Trophoblast cell (in vitro differentiated cells and primary cell): ENCODE results near the gene LRRC40.
"Not testable (repeated sequence)": the region's sequence is repeated elsewhere in the genome, so short reads cannot be mapped to it uniquely, and the experiment has no call there.

Experiments
- DNase-seq, 2 donors: peaks; one replicate each; pipeline ENCODE4 v3.0.0-alpha.2; 2016
- H2AFZ ChIP-seq: 2 replicates; pipeline ENCODE4 v1.6.1; 2013; ENCODE audit warnings: low read length, moderate library complexity, mild to moderate bottlenecking; ENCODE audit not compliant: insufficient read depth, poor library complexity
- H2AK5ac ChIP-seq: 2 replicates; pipeline ENCODE4 v1.6.1; 2013; ENCODE audit warnings: mild to moderate bottlenecking, low read length
- H2BK120ac ChIP-seq: 2 replicates; pipeline ENCODE4 v1.6.1; 2013; ENCODE audit warnings: low read length, mild to moderate bottlenecking, moderate library complexity; ENCODE audit not compliant: insufficient read depth, poor library complexity
- H2BK12ac ChIP-seq: 2 replicates; pipeline ENCODE4 v1.6.1; 2013; ENCODE audit warnings: mild to moderate bottlenecking, low read length, moderate library complexity
- H2BK5ac ChIP-seq: 2 replicates; pipeline ENCODE4 v1.6.1; 2013; ENCODE audit warnings: low read length, low read depth, moderate library complexity, mild to moderate bottlenecking; ENCODE audit not compliant: poor library complexity
- H3K14ac ChIP-seq: 2 replicates; pipeline ENCODE4 v1.6.1; 2013; ENCODE audit warnings: mild to moderate bottlenecking, low read length
- H3K18ac ChIP-seq: 2 replicates; pipeline ENCODE4 v1.6.1; 2013; ENCODE audit warnings: mild to moderate bottlenecking, low read length
- H3K23ac ChIP-seq: 2 replicates; pipeline ENCODE4 v1.6.1; 2013; ENCODE audit warnings: low read length
- H3K27ac ChIP-seq: 2 replicates; pipeline ENCODE4 v1.5.1; 2013; ENCODE audit warnings: low read depth, mild to moderate bottlenecking, inconsistent platforms, low read length, moderate library complexity
- H3K27me3 ChIP-seq: 2 replicates; pipeline ENCODE4 v1.6.1; 2013; ENCODE audit warnings: inconsistent platforms, mild to moderate bottlenecking, low read length, moderate library complexity; ENCODE audit not compliant: insufficient read depth
- H3K36me3 ChIP-seq, 2 experiments: 1 replicate in 1 of 2; 2 replicates in 1 of 2; pipeline ENCODE4 v1.6.1; 2013; ENCODE audit warnings: low read length in 2 of 2, mild to moderate bottlenecking in 2 of 2, moderate library complexity in 1 of 2; ENCODE audit not compliant: insufficient read depth in 2 of 2, control insufficient read depth in 1 of 2
- H3K4ac ChIP-seq: 2 replicates; pipeline ENCODE4 v1.6.1; 2013; ENCODE audit warnings: low read depth, mild to moderate bottlenecking, low read length, moderate library complexity
- H3K4me1 ChIP-seq, 2 experiments: 1 replicate in 1 of 2; 2 replicates in 1 of 2; pipeline ENCODE4 v1.6.1; 2013; ENCODE audit warnings: low read length in 2 of 2, mild to moderate bottlenecking in 2 of 2, moderate library complexity in 1 of 2; ENCODE audit not compliant: insufficient read depth in 2 of 2, control insufficient read depth in 1 of 2
- H3K4me2 ChIP-seq: 2 replicates; pipeline ENCODE4 v1.6.1; 2013; ENCODE audit warnings: inconsistent platforms, mild to moderate bottlenecking, low read length, moderate library complexity
- H3K4me3 ChIP-seq: 2 replicates; pipeline ENCODE4 v1.5.1; 2013; ENCODE audit warnings: mild to moderate bottlenecking, low read depth, low read length, inconsistent platforms
- H3K79me1 ChIP-seq: one replicate; pipeline ENCODE4 v1.6.1; 2013; ENCODE audit warnings: low read length
- H3K79me2 ChIP-seq: 2 replicates; pipeline ENCODE4 v1.6.1; 2013; ENCODE audit warnings: low read length, mild to moderate bottlenecking; ENCODE audit not compliant: control insufficient read depth, insufficient read depth, poor library complexity
- H3K9ac ChIP-seq: 2 replicates; pipeline ENCODE4 v1.6.1; 2013; ENCODE audit warnings: mild to moderate bottlenecking, low read length
- H3K9me3 ChIP-seq: 2 replicates; pipeline ENCODE4 v1.6.1; 2013; ENCODE audit warnings: low read depth, mild to moderate bottlenecking, control low read depth, inconsistent platforms, low read length; ENCODE audit not compliant: insufficient read depth
- H4K12ac ChIP-seq: 2 replicates; pipeline ENCODE4 v1.6.1; 2013; ENCODE audit warnings: low read depth, mild to moderate bottlenecking, low read length, moderate library complexity
- H4K8ac ChIP-seq: 2 replicates; pipeline ENCODE4 v1.6.1; 2013; ENCODE audit warnings: low read depth, mild to moderate bottlenecking, low read length, moderate library complexity
- H4K91ac ChIP-seq: one replicate; pipeline ENCODE4 v1.6.1; 2013; ENCODE audit warnings: low read depth, mild to moderate bottlenecking, low read length, moderate library complexity
- WGBS: extraction: QIAGEN DNeasy Blood & Tissue Kit; methylation state at CpG from one replicate; pipeline ENCODE4 v1.1.7; 2013; ENCODE audit warnings: missing lambda C conversion rate; ENCODE audit not compliant: insufficient read length, insufficient coverage; ENCODE audit errors: extremely low coverage; 5-methylcytosine and 5-hydroxymethylcytosine counted together

Gene LRRC40

GRCh38 chr1:70207492-70207891 is 2.1 kb upstream of the LRRC40 start:
- no peak overlapping the region for H3K4me3 ChIP-seq
- H3K14ac ChIP-seq, result no peak overlapping the region
- H2BK5ac ChIP-seq, result no peak overlapping the region
- H2AK5ac ChIP-seq, result no peak overlapping the region
- no peak overlapping the region for H2BK12ac ChIP-seq
- no peak overlapping the region for H4K91ac ChIP-seq
- peaks cover 7 to 13% of the 10 kb centered on the region in 2 experiments for H3K36me3 ChIP-seq
- no peak overlapping the region for H2AFZ ChIP-seq
- H3K18ac ChIP-seq, result no peak overlapping the region
- H3K23ac ChIP-seq, result no peak overlapping the region
- H3K27me3 ChIP-seq, result no peaks in the 10 kb centered on the region
- H3K27ac ChIP-seq, result no peak overlapping the region
- H3K79me1 ChIP-seq, result peaks cover 6% of the 10 kb centered on the region
- WGBS, result no CpG with 5 or more reads among the region's 4 CpGs
- H4K8ac ChIP-seq, result no peak overlapping the region
- H3K79me2 ChIP-seq, result peaks cover 19% of the 10 kb centered on the region
- no peak overlapping the region for H3K4me2 ChIP-seq
- peak overlapping the region; percentile 95 for H3K4ac ChIP-seq
- H3K9ac ChIP-seq, result no peak overlapping the region
- no peak overlapping the region for H4K12ac ChIP-seq
- no peaks in the 10 kb centered on the region for H3K4me1 ChIP-seq
- no peak for DNase-seq
- H3K9me3 ChIP-seq, result no peaks in the 10 kb centered on the region
- no peak overlapping the region for H2BK120ac ChIP-seq

GRCh38 chr1:70206833-70207232 is 1.5 kb upstream of the LRRC40 start:
- not testable (repeated sequence) for H3K9me3 ChIP-seq, H3K23ac ChIP-seq, H4K8ac ChIP-seq, H3K18ac ChIP-seq, H3K27ac ChIP-seq, H2BK5ac ChIP-seq, H3K36me3 ChIP-seq, H3K14ac ChIP-seq, H3K79me1 ChIP-seq, H3K4me2 ChIP-seq, H2AFZ ChIP-seq, H3K4me1 ChIP-seq, H3K4me3 ChIP-seq, DNase-seq, H4K91ac ChIP-seq, H4K12ac ChIP-seq, H3K27me3 ChIP-seq, H3K9ac ChIP-seq, H2AK5ac ChIP-seq, H2BK120ac ChIP-seq
- H2BK12ac ChIP-seq, result peak overlapping the region; percentile 58
- H3K4ac ChIP-seq, result peak overlapping the region; percentile 84
- peaks cover 19% of the 10 kb centered on the region for H3K79me2 ChIP-seq
- no CpG with 5 or more reads among the region's 17 CpGs for WGBS

- Histone ChIP-seq H3K4ac (peak overlapping the region; percentile 35), H3K18ac (peak overlapping the region; percentile 43), H3K23ac (no peak overlapping the region), H3K4me1 (no peaks in the 10 kb centered on the region), H4K12ac (peak overlapping the region; percentile 24), H3K14ac (peak overlapping the region; percentile 27), H3K79me2 (peaks cover 17% of the 10 kb centered on the region), H2AFZ (peak overlapping the region; percentile 64), H3K36me3 (peaks cover 7 to 10% of the 10 kb centered on the region in 2 experiments), H3K79me1 (peaks cover 6% of the 10 kb centered on the region), H3K27me3 (no peaks in the 10 kb centered on the region), H4K91ac (peak overlapping the region; percentile 29), H3K9me3 (no peaks in the 10 kb centered on the region), H3K4me2 (peak overlapping the region; percentile 85), H4K8ac (peak overlapping the region; percentile 56), H2BK5ac (no peak overlapping the region), H2AK5ac (no peak overlapping the region), H3K27ac (peak overlapping the region; percentile 4), H3K4me3 (peak overlapping the region; percentile 98), H2BK12ac (no peak overlapping the region), H2BK120ac (no peak overlapping the region), H3K9ac (peak overlapping the region; percentile 97)
- DNase-seq, result peak in 1 of 2 donors; percentile 6
- WGBS, result no CpG with 5 or more reads among the region's 11 CpGs
These were observed 327 bp downstream of the LRRC40 start for GRCh38 chr1:70205071-70205433.

GRCh38 chr1:70204600-70204999 is 779 bp downstream of the LRRC40 start:
- H3K23ac ChIP-seq, result no peak overlapping the region
- peaks cover 6% of the 10 kb centered on the region for H3K79me1 ChIP-seq
- peak overlapping the region; percentile 85 for H3K4me2 ChIP-seq
- no peak for DNase-seq
- H2AFZ ChIP-seq, result peak overlapping the region; percentile 64
- H3K4ac ChIP-seq, result peak overlapping the region; percentile 35
- no peak overlapping the region for H3K27ac ChIP-seq
- no peak overlapping the region for H2BK12ac ChIP-seq
- H4K91ac ChIP-seq, result no peak overlapping the region
- no peak overlapping the region for H4K12ac ChIP-seq
- H3K4me1 ChIP-seq, result no peaks in the 10 kb centered on the region
- no peak overlapping the region for H2BK120ac ChIP-seq
- H4K8ac ChIP-seq, result no peak overlapping the region
- peaks cover 17% of the 10 kb centered on the region for H3K79me2 ChIP-seq
- peak overlapping the region; percentile 62 for H2AK5ac ChIP-seq
- no peaks in the 10 kb centered on the region for H3K9me3 ChIP-seq
- no peak overlapping the region for H2BK5ac ChIP-seq
- no peak overlapping the region for H3K14ac ChIP-seq
- H3K36me3 ChIP-seq, result peaks cover 7 to 10% of the 10 kb centered on the region in 2 experiments
- no peaks in the 10 kb centered on the region for H3K27me3 ChIP-seq
- no peak overlapping the region for H3K18ac ChIP-seq
- peak overlapping the region; percentile 15 for H3K9ac ChIP-seq
- H3K4me3 ChIP-seq, result no peak overlapping the region
- no CpG with 5 or more reads among the region's 4 CpGs for WGBS
